Ovary (tissue), 9 donors: ENCODE measurements around the gene CEP162. TPM values are rescaled to one million over a fixed set of nuclear protein-coding genes. Genes with fewer than 3 reads are reported as not detected.
"Not testable (repeated sequence)": the region's sequence is repeated elsewhere in the genome, so short reads cannot be mapped to it uniquely, and the experiment has no call there.

Experiments
- DNase-seq, 5 donors: peaks; one replicate each; pipeline ENCODE4 v3.0.0-alpha.2; 2019 to 2020
- H3K27ac ChIP-seq, 2 donors: fragments of 200-600 bp; one replicate each; pipeline versions ENCODE4 v1.5.1 to v1.8.0; 2019 to 2022
- H3K27me3 ChIP-seq: fragments of 200-600 bp; one replicate; pipeline ENCODE4 v1.8.0; 2022
- H3K36me3 ChIP-seq: fragments of 200-600 bp; sonication (generic); one replicate; pipeline ENCODE4 v1.5.1; 2019
- H3K4me1 ChIP-seq: one replicate; pipeline ENCODE4 v1.8.1; 2013; ENCODE audit warnings: mild to moderate bottlenecking, moderate library complexity; ENCODE audit not compliant: insufficient read depth
- H3K4me3 ChIP-seq: fragments of 200-600 bp; sonication (generic); one replicate; pipeline ENCODE4 v1.5.1; 2017
- H3K9me3 ChIP-seq, 2 donors: fragments of 200-600 bp in 1 of 2; sonication (generic) in 1 of 2; one replicate each; pipeline versions ENCODE4 v1.5.1 to v1.8.1; 2013 to 2019; ENCODE audit warnings: mild to moderate bottlenecking in 1 of 2, moderate library complexity in 1 of 2
- CTCF ChIP-seq, 3 donors: fragments of 450-650 bp in 2 of 3; fragments of 200-600 bp in 1 of 3; IDR thresholded peaks; one replicate each; pipeline versions ENCODE4 v1.5.1 to v1.8.0; 2016 to 2022; ENCODE audit warnings: antibody characterized with exemption in 3 of 3, mild to moderate bottlenecking in 1 of 3
- EP300 ChIP-seq: sonication (generic); formaldehyde crosslinking; IDR thresholded peaks from one replicate; pipeline ENCODE4 v1.6.1; 2017; ENCODE audit warnings: antibody characterized with exemption
- POLR2A ChIP-seq: fragments of 450-650 bp; IDR thresholded peaks from one replicate; pipeline ENCODE4 v1.6.1; 2017; ENCODE audit warnings: antibody characterized with exemption, mild to moderate bottlenecking, moderate library complexity
- WGBS, 3 donors: extraction: QIAGEN DNeasy Blood & Tissue Kit in 1 of 3; methylation state at CpG; one replicate each; pipeline versions ENCODE4 v1.1.5 to v1.1.7; 2013 to 2017; 5-methylcytosine and 5-hydroxymethylcytosine counted together
- intact Hi-C, 4 donors: fragments of 100-400 bp; cut with DNase I; formaldehyde crosslinking; loops; one replicate each; pipeline versions ENCODE4 v1.11.0 to v1.15.1; 2022 to 2023
- polyA plus RNA-seq, 2 donors: library from polyadenylated mRNA; stranded (reverse); fragments of 200-250 nt in 1 of 2; fragments of 350-450 nt in 1 of 2; fragmentation: Illumina TruSeq in 1 of 2; extraction: RNeasy Lipid Tissue Mini Kit (QIAGEN cat#74804) in 1 of 2; gene quantifications; one replicate each; pipeline ENCODE4 v1.2.3, GENCODE V29; 2013 to 2014
- total RNA-seq, 7 donors: library from RNA; depleted of rRNA in 2 of 7; stranded (reverse); fragments of >200 nt in 2 of 7; fragmentation: NEBNext Ultra II Directional in 3 of 7; extraction: Animal tissue kit (Norgen Biotek cat#: 25700) in 3 of 7; gene quantifications; one replicate each; pipeline versions ENCODE4 v1.1.0 to v1.2.4, GENCODE V29; 2016 to 2023
- donor health status: DM: no; HTN: no; CAD: no; lungs with moderate emphysema.
- donor health status: DM: no; HTN: no; CAD: no.
- donor health status: Bipolar disorder and iron deficiency.
- donor health status: DM: yes; HTN: yes; CAD: no.
- donor health status: DM: no; HTN: no; CAD: no.
- donor health status: DM: yes; HTN: yes; CAD: no.

CEP162 gene
- total and polyA plus RNA-seq, 9 donors: 5.3 to 16.8 (median 9.7) TPM

DNA sequence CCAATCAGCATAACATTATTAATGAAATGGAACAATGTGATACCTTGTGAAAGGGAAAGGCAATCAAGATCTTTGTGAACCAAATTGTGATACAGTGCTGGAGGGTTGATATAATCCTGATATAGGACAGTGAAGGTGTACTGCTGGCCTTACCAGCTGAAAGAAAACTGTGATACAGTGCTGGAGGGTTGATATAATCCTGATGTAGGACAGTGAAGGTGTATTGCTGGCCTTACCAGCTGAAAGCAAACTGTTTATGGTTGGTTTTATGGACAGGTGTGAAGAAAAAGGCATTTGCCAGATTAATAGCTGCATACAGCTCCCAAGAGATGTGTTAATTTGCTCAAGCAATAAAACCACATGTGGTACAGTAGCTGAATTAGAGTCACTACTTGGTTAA lies 119.9 kb downstream of the CEP162 start:
- intact Hi-C loops: no loop called here
- Histone ChIP-seq H3K9me3 (no peaks in the 10 kb centered on the region), H3K4me3 (no peak overlapping the region), H3K36me3 (no peaks in the 10 kb centered on the region), H3K27me3 (no peaks in the 10 kb centered on the region), H3K4me1 (no peaks in the 10 kb centered on the region), H3K27ac (no peak overlapping the region)
- TF ChIP-seq EP300: no peak
- TF ChIP-seq POLR2A: no peak
- TF ChIP-seq CTCF (IDR thresholded peaks at IDR 0.05): no peak
- DNase-seq: no peak

DNA sequence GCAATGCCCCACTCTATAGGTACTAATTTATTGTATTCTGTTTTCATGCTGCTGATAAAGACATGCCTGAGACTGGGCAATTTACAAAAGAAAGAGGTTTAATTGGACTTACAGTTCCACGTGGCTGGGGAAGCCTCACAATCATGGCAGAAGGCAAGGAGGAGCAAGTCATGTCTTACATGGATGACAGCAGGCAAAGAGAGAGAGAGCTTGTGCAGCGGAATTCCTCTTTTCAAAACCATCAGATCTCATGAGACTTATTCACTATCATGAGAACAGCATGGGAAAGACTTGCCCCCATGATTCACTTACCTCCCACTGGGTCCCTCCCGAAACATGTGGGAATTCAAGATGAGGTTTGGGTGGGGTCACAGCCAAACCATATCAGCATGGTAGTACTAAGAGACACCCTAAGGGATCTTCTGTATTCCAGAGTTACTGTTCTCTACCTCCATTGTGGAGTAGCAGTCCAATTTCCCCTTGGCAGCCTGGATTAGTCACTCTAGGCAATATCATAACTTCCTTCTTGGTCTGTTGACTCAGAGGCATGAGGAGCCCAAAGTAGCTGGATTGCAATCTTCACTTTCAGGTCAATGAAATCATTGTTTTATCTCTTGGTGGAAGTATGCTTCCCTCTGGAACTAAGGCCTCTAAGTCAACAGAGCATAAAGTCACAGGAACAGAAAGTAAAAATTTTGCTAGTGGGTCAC lies 122.1 kb downstream of the CEP162 start:
- H3K36me3 ChIP-seq, intact Hi-C loops, H3K27ac ChIP-seq, DNase-seq, H3K27me3 ChIP-seq, H3K9me3 ChIP-seq, H3K4me1 ChIP-seq, H3K4me3 ChIP-seq: not testable (repeated sequence)
- 80 to 87% (median 83%) methylated on average over 3 of the region's 3 CpGs for WGBS, 3 donors

DNA sequence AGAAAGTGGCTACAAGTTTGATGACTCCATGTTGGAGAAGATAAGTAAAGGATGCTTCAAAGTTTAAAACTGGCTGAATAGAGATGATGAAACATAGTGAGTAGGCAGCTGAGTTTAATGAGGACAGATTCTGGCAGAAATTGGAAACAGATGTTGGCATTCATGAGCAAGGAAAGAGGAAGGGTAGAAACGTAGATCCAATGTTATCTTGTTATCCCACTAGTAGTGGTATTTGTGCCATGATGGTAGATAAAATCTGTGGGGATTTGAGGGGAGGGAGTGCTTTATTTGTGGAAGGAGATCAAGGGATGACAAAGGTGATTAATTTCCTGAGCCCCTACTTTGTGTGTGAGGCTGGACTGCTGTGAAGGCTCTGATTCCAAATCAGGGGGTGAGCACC lies 124.4 kb downstream of the CEP162 start:
- no peak overlapping the region for H3K4me3 ChIP-seq
- H3K4me1 ChIP-seq: no peaks in the 10 kb centered on the region
- TF ChIP-seq CTCF (IDR thresholded peaks at IDR 0.05) (no peak), POLR2A (no peak), EP300 (no peak)
- no peaks in the 10 kb centered on the region for H3K27me3 ChIP-seq
- intact Hi-C loops: no loop called here
- WGBS, 3 donors: 9 to 14% (median 12%) methylated on average over 1 of the region's 1 CpG
- H3K36me3 ChIP-seq: no peaks in the 10 kb centered on the region
- DNase-seq: no peak
- H3K9me3 ChIP-seq: no peaks in the 10 kb centered on the region
- no peak overlapping the region for H3K27ac ChIP-seq

DNA sequence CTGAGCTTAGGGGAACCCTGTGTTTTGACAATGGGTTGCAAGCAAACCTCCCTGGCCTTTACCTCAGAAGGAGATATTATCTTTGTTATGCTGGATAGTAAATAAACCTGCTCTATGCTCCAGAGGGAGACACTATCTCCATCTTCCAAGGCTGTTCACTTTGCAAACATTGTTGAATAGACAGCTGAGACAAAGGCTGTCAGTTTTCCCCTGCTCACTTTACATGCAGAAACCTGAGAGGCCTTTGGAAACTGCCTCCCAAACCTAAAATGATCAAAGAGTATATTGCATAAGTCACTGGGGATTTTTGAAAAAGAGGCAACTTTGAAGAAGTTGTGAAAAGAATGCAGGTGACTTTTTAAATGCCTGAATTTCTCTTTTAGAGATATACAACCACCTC lies 132.3 kb downstream of the CEP162 start:
- intact Hi-C loops: no loop called here
- Histone ChIP-seq H3K27ac (no peak overlapping the region), H3K36me3 (no peaks in the 10 kb centered on the region), H3K4me1 (no peaks in the 10 kb centered on the region), H3K9me3 (no peaks in the 10 kb centered on the region), H3K4me3 (no peak overlapping the region), H3K27me3 (no peaks in the 10 kb centered on the region)
- TF ChIP-seq EP300: no peak
- TF ChIP-seq CTCF (IDR thresholded peaks at IDR 0.05): no peak
- TF ChIP-seq POLR2A: no peak
- DNase-seq: no peak

- no peak for DNase-seq
- WGBS, 3 donors: 76 to 81% (median 78%) methylated on average over 4 of the region's 4 CpGs
- Histone ChIP-seq H3K27me3 (no peaks in the 10 kb centered on the region), H3K36me3 (no peaks in the 10 kb centered on the region), H3K27ac (no peak overlapping the region), H3K4me1 (no peaks in the 10 kb centered on the region), H3K4me3 (no peak overlapping the region), H3K9me3 (no peaks in the 10 kb centered on the region)
- intact Hi-C loops: no loop called here
- TF ChIP-seq CTCF (IDR thresholded peaks at IDR 0.05): no peak
- TF ChIP-seq POLR2A: no peak
- no peak for TF ChIP-seq EP300
Measured at GRCh38 chr6:84093441-84094435, 133.7 kb downstream of the CEP162 start.
